DND-41 (cell line): ENCODE data around the gene DMRTA2.

ENCODE experiments used
- ATAC-seq: fragments of 200-7000 bp; cut with Tn5 transposase; 3 replicates; pipeline ENCODE4 v1.9.1; 2021; ENCODE audit warnings: low read depth; ENCODE audit not compliant: insufficient read depth
- DNase-seq: peaks from one replicate; pipeline ENCODE4 v3.0.0-alpha.2; 2020
- H2AFZ ChIP-seq: 2 replicates; pipeline ENCODE4 v1.6.0; 2012; ENCODE audit warnings: low read depth, low read length
- H3K27ac ChIP-seq: 2 replicates; pipeline ENCODE4 v1.5.1; 2012; ENCODE audit warnings: low read length, inconsistent platforms
- H3K27me3 ChIP-seq: fragments of 200-600 bp; sonication (generic); 2 replicates; pipeline ENCODE4 v1.6.0; 2012; ENCODE audit warnings: low read length, mild to moderate bottlenecking, inconsistent platforms; ENCODE audit not compliant: insufficient read depth, poor library complexity
- H3K36me3 ChIP-seq: 2 replicates; pipeline ENCODE4 v1.5.1; 2012; ENCODE audit warnings: low read length, inconsistent platforms; ENCODE audit not compliant: insufficient read depth
- H3K4me1 ChIP-seq: 2 replicates; pipeline ENCODE4 v1.5.1; 2012; ENCODE audit warnings: mild to moderate bottlenecking, low read length; ENCODE audit not compliant: insufficient read depth
- H3K4me2 ChIP-seq: 2 replicates; pipeline ENCODE4 v1.6.0; 2012; ENCODE audit warnings: mild to moderate bottlenecking, moderate library complexity, low read length, inconsistent platforms; ENCODE audit not compliant: insufficient read depth
- H3K4me3 ChIP-seq, 2 experiments: fragments of 200-600 bp in 1 of 2; shearing (Covaris generic) in 1 of 2; 2 replicates each; pipeline ENCODE4 v1.5.1; 2012 to 2016; ENCODE audit warnings: inconsistent platforms in 2 of 2, low read length in 2 of 2, mild to moderate bottlenecking in 2 of 2, low read depth in 1 of 2, moderate library complexity in 1 of 2
- H3K79me2 ChIP-seq: 2 replicates; pipeline ENCODE4 v1.6.0; 2012; ENCODE audit warnings: low read length, inconsistent platforms; ENCODE audit not compliant: insufficient read depth
- H3K9ac ChIP-seq: 2 replicates; pipeline ENCODE4 v1.6.0; 2012; ENCODE audit warnings: low read depth, mild to moderate bottlenecking, inconsistent platforms, low read length, moderate library complexity
- H3K9me3 ChIP-seq: 2 replicates; pipeline ENCODE4 v1.5.1; 2012; ENCODE audit warnings: low read length, moderate library complexity, mild to moderate bottlenecking, inconsistent platforms; ENCODE audit not compliant: insufficient read depth, severe bottlenecking
- H4K20me1 ChIP-seq: 2 replicates; pipeline ENCODE4 v1.6.0; 2012; ENCODE audit warnings: low read length; ENCODE audit not compliant: insufficient read depth
- EZH2 ChIP-seq: IDR thresholded peaks from 3 replicates; pipeline ENCODE4 v1.6.1; 2012; ENCODE audit warnings: borderline replicate concordance, low read depth, mild to moderate bottlenecking, moderate library complexity, low read length, inconsistent platforms; ENCODE audit not compliant: severe bottlenecking
- TF ChIP-seq, protein P1 (sequence below): IDR thresholded peaks from 2 replicates; pipeline ENCODE4 v1.5.1; 2012; ENCODE audit warnings: borderline replicate concordance, low read length, moderate library complexity, mild to moderate bottlenecking; ENCODE audit not compliant: poor library complexity, severe bottlenecking; ENCODE audit errors: extremely low read depth

The DMRTA2 gene

DNA sequence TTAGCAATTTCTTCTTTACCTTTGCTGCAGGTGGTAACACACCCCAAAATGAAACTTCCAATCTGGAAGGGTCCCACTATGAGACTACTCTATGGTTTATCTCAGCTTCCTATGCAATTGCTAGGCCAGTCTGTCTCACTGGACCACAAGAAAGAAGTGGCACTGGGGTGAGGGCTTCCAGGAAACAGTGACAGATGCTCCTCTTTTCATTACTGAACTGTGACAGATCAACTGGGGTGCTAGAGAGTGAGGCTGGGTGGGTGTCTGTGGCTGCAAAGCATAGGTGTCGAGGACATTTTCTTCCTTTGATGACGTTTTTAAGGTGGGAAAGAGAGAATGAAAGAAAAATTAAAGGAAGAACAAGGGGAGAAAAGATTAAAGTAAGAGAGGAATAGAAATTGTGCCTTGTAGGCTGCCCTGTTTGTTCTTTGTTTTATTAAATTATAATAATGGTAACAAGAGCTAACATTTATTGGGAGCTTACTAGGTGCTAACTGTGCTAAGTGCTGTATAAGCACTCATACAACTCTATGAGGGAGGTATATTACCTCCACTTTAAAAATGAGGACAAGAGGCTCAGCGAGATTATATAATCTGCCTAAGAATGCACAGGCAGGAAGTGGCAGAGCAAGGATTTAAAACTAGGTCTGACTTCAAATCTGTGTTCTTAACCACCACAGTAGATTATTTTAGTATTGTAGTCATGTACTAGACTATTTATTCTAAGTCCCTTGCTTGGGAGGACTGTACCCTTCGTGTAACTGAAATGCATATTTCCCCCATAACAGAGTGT lies 27.8 kb upstream of the DMRTA2 start:
- H3K4me3 ChIP-seq = no peak overlapping the region
- H3K9ac ChIP-seq = no peak overlapping the region
- DNase-seq (peak; percentile 20), ATAC-seq (peak; percentile 73)
- peaks cover 29% of the 10 kb centered on the region; the same call in 1 of the 2 replicates for H3K36me3 ChIP-seq
- no peaks in the 10 kb centered on the region for H3K79me2 ChIP-seq
- H3K9me3 ChIP-seq = no peaks in the 10 kb centered on the region
- no peaks in the 10 kb centered on the region for H3K27me3 ChIP-seq
- H2AFZ ChIP-seq = no peak overlapping the region
- H3K27ac ChIP-seq = no peak overlapping the region
- H3K4me1 ChIP-seq = no peaks in the 10 kb centered on the region
- TF ChIP-seq, protein P1, sequence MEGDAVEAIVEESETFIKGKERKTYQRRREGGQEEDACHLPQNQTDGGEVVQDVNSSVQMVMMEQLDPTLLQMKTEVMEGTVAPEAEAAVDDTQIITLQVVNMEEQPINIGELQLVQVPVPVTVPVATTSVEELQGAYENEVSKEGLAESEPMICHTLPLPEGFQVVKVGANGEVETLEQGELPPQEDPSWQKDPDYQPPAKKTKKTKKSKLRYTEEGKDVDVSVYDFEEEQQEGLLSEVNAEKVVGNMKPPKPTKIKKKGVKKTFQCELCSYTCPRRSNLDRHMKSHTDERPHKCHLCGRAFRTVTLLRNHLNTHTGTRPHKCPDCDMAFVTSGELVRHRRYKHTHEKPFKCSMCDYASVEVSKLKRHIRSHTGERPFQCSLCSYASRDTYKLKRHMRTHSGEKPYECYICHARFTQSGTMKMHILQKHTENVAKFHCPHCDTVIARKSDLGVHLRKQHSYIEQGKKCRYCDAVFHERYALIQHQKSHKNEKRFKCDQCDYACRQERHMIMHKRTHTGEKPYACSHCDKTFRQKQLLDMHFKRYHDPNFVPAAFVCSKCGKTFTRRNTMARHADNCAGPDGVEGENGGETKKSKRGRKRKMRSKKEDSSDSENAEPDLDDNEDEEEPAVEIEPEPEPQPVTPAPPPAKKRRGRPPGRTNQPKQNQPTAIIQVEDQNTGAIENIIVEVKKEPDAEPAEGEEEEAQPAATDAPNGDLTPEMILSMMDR = no peak
- TF ChIP-seq EZH2 = no peak
- H3K4me2 ChIP-seq = no peak overlapping the region
- no peaks in the 10 kb centered on the region for H4K20me1 ChIP-seq

GRCh38 chr1:50447961-50448360 lies 24.7 kb upstream of the DMRTA2 start:
- no peaks in the 10 kb centered on the region for H3K79me2 ChIP-seq
- TF ChIP-seq, protein P1 = no peak
- TF ChIP-seq EZH2 = no peak
- no peak overlapping the region for H3K27ac ChIP-seq
- no peak overlapping the region for H3K4me3 ChIP-seq
- H3K36me3 ChIP-seq = peaks cover 32% of the 10 kb centered on the region; the same call in 1 of the 2 replicates
- H2AFZ ChIP-seq = no peak overlapping the region
- H3K4me2 ChIP-seq = no peak overlapping the region
- no peaks in the 10 kb centered on the region for H3K9me3 ChIP-seq
- DNase-seq (no peak), ATAC-seq (no peak)
- H3K9ac ChIP-seq = no peak overlapping the region
- H4K20me1 ChIP-seq = no peaks in the 10 kb centered on the region
- H3K4me1 ChIP-seq = no peaks in the 10 kb centered on the region
- H3K27me3 ChIP-seq = no peaks in the 10 kb centered on the region

GRCh38 chr1:50441183-50441582 lies 17.9 kb upstream of the DMRTA2 start:
- Histone ChIP-seq H3K27me3 (no peaks in the 10 kb centered on the region), H3K4me3 (no peak overlapping the region), H3K27ac (no peak overlapping the region), H3K9ac (no peak overlapping the region), H2AFZ (no peak overlapping the region), H4K20me1 (no peaks in the 10 kb centered on the region), H3K4me2 (no peak overlapping the region), H3K4me1 (no peaks in the 10 kb centered on the region), H3K79me2 (no peaks in the 10 kb centered on the region), H3K36me3 (peaks cover 63% of the 10 kb centered on the region), H3K9me3 (no peaks in the 10 kb centered on the region)
- DNase-seq (no peak), ATAC-seq (no peak)
- no peak for TF ChIP-seq EZH2
- TF ChIP-seq, protein P1 = no peak
